BLaER1 (cell line): ENCODE measurements around the gene LBHD2.
A peak's percentile ranks its signal among the peaks of the same experiment; 100 is the strongest.
"Not testable (repeated sequence)": the region's sequence is repeated elsewhere in the genome, so short reads cannot be mapped to it uniquely, and the experiment has no call there.

Source experiments
- H3K27ac ChIP-seq: shearing (Covaris generic); formaldehyde crosslinking; 2 replicates; pipeline ENCODE4 v1.8.1; 2022
- H3K27me3 ChIP-seq: shearing (Covaris generic); formaldehyde crosslinking; 2 replicates; pipeline ENCODE4 v1.8.1; 2022
- H3K36me3 ChIP-seq: shearing (Covaris generic); formaldehyde crosslinking; 2 replicates; pipeline ENCODE4 v1.8.1; 2022
- H3K4me1 ChIP-seq: shearing (Covaris generic); formaldehyde crosslinking; 2 replicates; pipeline ENCODE4 v1.8.1; 2022
- H3K4me2 ChIP-seq: shearing (Covaris generic); formaldehyde crosslinking; 2 replicates; pipeline ENCODE4 v1.8.1; 2022
- H3K4me3 ChIP-seq: shearing (Covaris generic); formaldehyde crosslinking; 2 replicates; pipeline ENCODE4 v1.8.1; 2022
- H3K9ac ChIP-seq: shearing (Covaris generic); formaldehyde crosslinking; 2 replicates; pipeline ENCODE4 v1.8.1; 2022
- H3K9me3 ChIP-seq: shearing (Covaris generic); formaldehyde crosslinking; 2 replicates; pipeline ENCODE4 v1.8.1; 2022
- H4K20me1 ChIP-seq: shearing (Covaris generic); formaldehyde crosslinking; 2 replicates; pipeline ENCODE4 v1.8.1; 2022
- Cebpa-rat ChIP-seq: shearing (Covaris generic); IDR thresholded peaks from 2 replicates; pipeline ENCODE4 v1.8.1; 2022

Gene LBHD2

DNA sequence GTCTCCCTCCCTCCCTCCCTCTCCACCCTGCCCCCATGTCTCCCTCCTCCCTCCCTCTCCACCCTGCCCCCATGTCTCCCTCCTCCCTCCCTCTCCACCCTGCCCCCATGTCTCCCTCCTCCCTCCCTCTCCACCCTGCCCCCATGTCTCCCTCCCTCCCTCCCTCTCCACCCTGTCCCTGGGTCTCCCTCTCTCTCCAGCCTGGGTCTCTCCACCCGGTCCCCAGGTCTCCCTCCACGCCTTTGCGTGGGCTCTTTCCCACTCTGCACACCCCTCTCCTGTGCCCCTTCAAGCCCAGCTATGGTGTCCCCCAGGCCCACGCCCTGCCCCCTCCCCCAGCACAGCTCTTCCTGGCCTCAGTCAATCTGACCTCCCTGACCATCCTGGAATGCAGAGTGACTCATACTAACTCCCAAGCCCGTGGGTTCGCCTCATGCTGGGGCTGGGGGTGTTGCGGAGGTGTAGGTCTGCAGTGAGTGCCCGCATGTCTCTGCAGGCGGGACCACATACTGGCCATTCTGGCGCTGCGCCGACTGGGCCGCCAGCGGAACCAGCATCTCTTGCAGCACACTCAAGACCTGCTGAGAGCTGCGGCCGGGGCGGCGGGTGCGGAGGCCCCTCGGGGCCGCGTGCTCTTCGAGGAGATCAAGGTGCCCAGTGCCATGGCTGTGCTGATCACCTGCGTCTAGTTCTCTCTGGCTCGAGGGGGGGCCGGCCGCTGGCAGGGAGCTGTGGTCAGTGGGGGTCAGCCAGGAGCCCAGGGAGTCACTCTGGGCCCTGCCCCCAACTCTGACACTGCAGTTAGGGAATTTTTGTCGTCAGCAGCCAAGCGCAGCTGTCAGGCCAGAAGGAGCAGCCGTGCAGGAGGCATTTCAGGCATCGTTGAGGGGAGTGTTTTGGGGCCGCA lies 25.8 kb downstream of the LBHD2 start:
- no peak overlapping the region for H3K4me3 ChIP-seq
- H3K9ac ChIP-seq = peak overlapping the region; percentile 29; the same call in 1 of the 2 replicates
- no peaks in the 10 kb centered on the region for H3K36me3 ChIP-seq
- H3K27ac ChIP-seq = peak overlapping the region; percentile 81
- peaks cover 8% of the 10 kb centered on the region for H3K27me3 ChIP-seq
- peak overlapping the region; percentile 85 for H3K4me2 ChIP-seq
- no peaks in the 10 kb centered on the region for H4K20me1 ChIP-seq
- H3K4me1 ChIP-seq = peaks cover 84% of the 10 kb centered on the region
- TF ChIP-seq Cebpa-rat = no peak
- H3K9me3 ChIP-seq = no peaks in the 10 kb centered on the region

DNA sequence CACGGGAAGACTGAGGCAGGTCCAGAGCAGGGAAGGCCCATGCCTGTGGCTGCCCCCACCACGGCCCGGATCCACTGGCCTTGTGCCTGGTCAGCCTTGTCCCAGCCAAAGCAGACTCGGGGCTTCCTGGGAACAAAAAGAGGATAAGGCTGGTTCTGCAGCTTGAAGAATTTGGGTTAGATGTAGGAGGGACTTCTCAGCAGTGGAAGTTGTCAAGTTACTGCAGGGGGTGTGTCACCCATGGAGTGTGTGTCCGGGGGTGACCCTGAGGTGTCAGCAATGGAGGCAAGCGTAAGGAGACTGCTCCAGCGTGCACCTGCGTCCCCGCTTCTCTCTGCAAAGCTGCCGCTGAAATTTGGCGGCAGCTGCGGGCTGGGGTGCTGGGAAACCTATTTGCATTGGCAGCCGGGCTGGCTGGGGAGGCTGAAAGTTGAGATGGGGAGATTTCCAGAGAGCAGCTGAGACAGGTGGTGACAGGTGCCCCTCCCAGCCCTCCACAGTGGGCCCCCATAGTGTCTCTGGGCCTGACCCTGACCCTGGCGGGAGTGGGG lies 26.7 kb downstream of the LBHD2 start:
- Histone ChIP-seq H3K4me2 (peak overlapping the region; percentile 85), H3K27me3 (no peaks in the 10 kb centered on the region), H4K20me1 (no peaks in the 10 kb centered on the region), H3K36me3 (no peaks in the 10 kb centered on the region), H3K9ac (peak overlapping the region; percentile 29; the same call in 1 of the 2 replicates), H3K27ac (peak overlapping the region; percentile 81), H3K9me3 (no peaks in the 10 kb centered on the region), H3K4me3 (no peak overlapping the region), H3K4me1 (peaks cover 84% of the 10 kb centered on the region)
- TF ChIP-seq Cebpa-rat = no peak

- Histone ChIP-seq H3K4me2 (peak overlapping the region; percentile 85), H4K20me1 (no peaks in the 10 kb centered on the region), H3K27ac (peak overlapping the region; percentile 81), H3K9ac (peak overlapping the region; percentile 58; the same call in 1 of the 2 replicates), H3K4me1 (peaks cover 84% of the 10 kb centered on the region), H3K9me3 (no peaks in the 10 kb centered on the region), H3K36me3 (no peaks in the 10 kb centered on the region), H3K27me3 (no peaks in the 10 kb centered on the region), H3K4me3 (no peak overlapping the region; the same call in 1 of the 2 replicates)
- TF ChIP-seq Cebpa-rat = no peak
These were observed 27.3 kb downstream of the LBHD2 start for GRCh38 chr14:103111232-103111868.

DNA sequence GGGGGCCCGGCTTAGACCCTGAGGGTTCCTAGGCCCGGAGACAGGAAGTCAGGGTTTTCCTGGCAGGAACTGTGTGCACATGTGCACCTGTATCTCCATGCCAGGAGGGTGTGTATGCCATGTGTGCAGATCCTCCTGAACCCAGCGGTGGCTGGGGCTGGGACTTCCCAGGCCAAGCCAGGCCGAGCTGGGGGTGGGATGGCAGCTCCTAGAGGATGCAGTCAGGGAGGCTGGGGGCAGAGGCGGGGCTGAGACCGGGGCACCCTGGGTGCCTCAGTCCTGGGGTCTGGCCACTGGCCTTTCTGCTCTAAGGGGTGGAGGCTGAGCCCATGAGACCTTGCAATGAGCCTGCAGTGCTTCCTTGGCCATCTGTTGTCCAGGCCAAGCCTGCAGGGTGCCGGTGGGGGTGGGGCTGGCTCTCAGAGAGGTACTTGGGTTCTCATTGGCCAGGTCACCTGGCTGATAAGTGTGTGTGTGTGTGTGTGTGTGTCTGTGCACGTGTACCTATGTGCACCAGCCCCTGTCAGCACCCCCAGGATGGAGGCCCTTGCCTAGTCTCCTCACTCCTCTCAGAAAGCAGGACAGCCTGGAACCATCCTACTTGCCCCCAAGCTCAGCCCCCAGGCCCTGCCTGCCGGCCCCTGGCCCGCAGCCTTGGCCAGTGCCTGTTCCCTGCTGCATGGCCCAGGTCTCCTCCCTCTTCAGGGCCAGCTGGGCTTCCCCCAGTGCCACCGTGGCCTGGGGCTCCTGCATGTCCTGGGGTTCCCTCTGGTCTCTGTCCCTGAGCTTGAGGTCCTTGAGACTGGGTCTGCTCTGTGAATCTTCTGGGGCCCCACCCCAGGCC lies 28.6 kb downstream of the LBHD2 start:
- no peak for TF ChIP-seq Cebpa-rat
- H3K4me3 ChIP-seq = no peak overlapping the region; the same call in 1 of the 2 replicates
- peaks cover 92% of the 10 kb centered on the region for H3K4me1 ChIP-seq
- no peaks in the 10 kb centered on the region for H3K27me3 ChIP-seq
- peak overlapping the region; percentile 58 for H3K9ac ChIP-seq
- H3K36me3 ChIP-seq = no peaks in the 10 kb centered on the region
- no peaks in the 10 kb centered on the region for H3K9me3 ChIP-seq
- peak overlapping the region; percentile 81 for H3K27ac ChIP-seq
- H3K4me2 ChIP-seq = peak overlapping the region; percentile 85
- no peaks in the 10 kb centered on the region for H4K20me1 ChIP-seq

DNA sequence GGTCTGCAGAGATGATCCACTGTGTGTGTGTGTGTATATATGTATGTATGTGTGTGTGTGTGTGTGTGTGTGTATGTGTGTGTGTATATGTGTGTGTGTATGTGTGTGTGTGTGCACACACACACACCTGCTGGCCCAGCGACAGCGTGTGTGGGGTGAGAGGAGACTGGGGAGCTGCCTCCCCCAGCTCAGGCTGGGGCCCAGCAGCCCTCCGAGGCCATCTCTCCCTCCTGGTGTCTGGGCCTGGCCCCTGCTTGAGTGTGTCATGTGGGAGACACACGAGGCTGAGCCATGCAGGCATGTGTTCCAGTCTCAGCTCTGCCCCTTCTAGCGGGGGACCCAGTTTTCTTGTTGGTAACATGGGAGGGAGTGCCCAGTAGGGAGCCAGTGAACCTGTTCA lies 29.3 kb downstream of the LBHD2 start:
- Histone ChIP-seq H3K4me2 (peak overlapping the region; percentile 85), H3K4me1 (peaks cover 94% of the 10 kb centered on the region), H3K36me3 (no peaks in the 10 kb centered on the region), H3K9ac (peak overlapping the region; percentile 49; the same call in 1 of the 2 replicates), H3K9me3 (no peaks in the 10 kb centered on the region), H3K27me3 (no peaks in the 10 kb centered on the region), H3K4me3 (no peak overlapping the region), H3K27ac (peak overlapping the region; percentile 81), H4K20me1 (no peaks in the 10 kb centered on the region)
- no peak for TF ChIP-seq Cebpa-rat

DNA sequence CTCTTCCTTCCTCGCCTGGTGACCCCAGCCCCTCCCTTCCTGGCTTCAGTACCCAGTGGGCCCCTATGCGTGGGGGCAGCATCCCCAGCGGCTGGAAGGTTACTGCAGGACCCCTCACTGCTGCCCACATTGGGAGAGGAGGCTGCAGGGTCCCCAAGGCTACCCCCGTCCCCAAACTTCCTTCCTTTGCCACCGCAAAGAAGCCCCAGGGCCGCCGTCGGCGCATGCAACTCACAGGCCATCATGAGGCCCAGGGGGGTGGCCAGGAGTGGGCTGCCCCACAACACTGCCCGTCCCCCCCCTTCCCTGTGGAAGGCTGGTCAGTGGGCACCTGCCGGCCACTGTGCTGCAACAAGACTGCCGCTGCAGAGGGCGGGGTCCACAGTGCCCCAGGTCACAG lies 29.8 kb downstream of the LBHD2 start:
- H3K9me3 ChIP-seq = no peaks in the 10 kb centered on the region
- H3K27ac ChIP-seq = peak overlapping the region; percentile 81
- H3K27me3 ChIP-seq = no peaks in the 10 kb centered on the region
- no peaks in the 10 kb centered on the region for H4K20me1 ChIP-seq
- H3K9ac ChIP-seq = peak overlapping the region; percentile 26; the same call in 1 of the 2 replicates
- H3K36me3 ChIP-seq = no peaks in the 10 kb centered on the region
- peak overlapping the region; percentile 85 for H3K4me2 ChIP-seq
- H3K4me3 ChIP-seq = no peak overlapping the region
- TF ChIP-seq Cebpa-rat = no peak
- peaks cover 94% of the 10 kb centered on the region for H3K4me1 ChIP-seq

- H3K36me3 ChIP-seq, H4K20me1 ChIP-seq, H3K9me3 ChIP-seq, H3K4me3 ChIP-seq, H3K27me3 ChIP-seq: not testable (repeated sequence)
- 0 out of 2 replicates have a peak overlapping the region, but pooled peaks have one; percentile 5 for H3K9ac ChIP-seq
- peak overlapping the region; percentile 60; the same call in 1 of the 2 replicates for H3K27ac ChIP-seq
- peak overlapping the region; percentile 85 for H3K4me2 ChIP-seq
- H3K4me1 ChIP-seq = peaks cover 99% of the 10 kb centered on the region
These were observed 31.2 kb downstream of the LBHD2 start for GRCh38 chr14:103115086-103115679.

DNA sequence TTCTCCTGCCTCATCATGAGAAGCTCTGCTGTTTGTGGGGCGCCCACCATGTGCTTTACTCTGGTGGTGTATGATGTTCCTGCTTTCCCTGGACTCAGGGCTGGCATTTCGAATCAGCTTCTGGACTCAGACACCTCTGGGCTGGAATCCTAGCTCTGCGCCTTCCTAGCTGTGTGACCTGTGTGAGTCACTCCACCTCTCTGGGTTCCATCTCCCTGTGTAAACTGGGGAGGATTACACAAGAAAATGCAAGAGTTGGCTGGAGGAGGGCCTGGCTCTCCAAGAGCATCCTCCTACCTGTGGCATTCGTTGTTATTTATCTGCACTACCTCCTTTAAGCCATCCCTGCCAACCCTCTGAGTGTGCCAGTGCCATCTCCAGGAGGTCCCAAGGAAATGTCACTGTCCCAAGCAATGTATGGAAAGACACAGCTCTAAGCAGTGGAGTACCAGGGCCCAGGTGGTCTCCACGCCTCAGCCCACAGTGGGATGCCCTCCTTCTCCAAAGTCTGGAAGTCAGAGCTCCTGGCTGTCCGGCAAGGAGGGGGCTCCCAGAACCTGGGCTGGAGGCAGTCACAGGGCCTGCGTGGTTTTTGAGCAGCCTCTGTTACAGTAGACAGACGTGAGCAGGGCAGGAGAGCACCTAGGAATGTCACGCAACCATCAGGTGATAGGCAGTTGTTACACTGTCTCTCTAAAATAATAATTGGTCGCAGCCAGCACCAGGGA lies 32.0 kb downstream of the LBHD2 start:
- H3K4me2 ChIP-seq = peak overlapping the region; percentile 85
- TF ChIP-seq Cebpa-rat = no peak
- no peaks in the 10 kb centered on the region for H3K9me3 ChIP-seq
- no peak overlapping the region for H3K9ac ChIP-seq
- no peaks in the 10 kb centered on the region for H3K36me3 ChIP-seq
- peak overlapping the region; percentile 30; the same call in 1 of the 2 replicates for H3K27ac ChIP-seq
- H4K20me1 ChIP-seq = no peaks in the 10 kb centered on the region
- peaks cover 99% of the 10 kb centered on the region for H3K4me1 ChIP-seq
- H3K4me3 ChIP-seq = no peak overlapping the region
- no peaks in the 10 kb centered on the region for H3K27me3 ChIP-seq
